T-helper 2 cell (primary cell): ENCODE measurements around the gene BNIPL.

ENCODE experiments used
- DNase-seq, 5 experiments: peaks; one replicate each; pipeline versions ENCODE4 v3.0.0 to v3.0.0-alpha.2; 2012 to 2022
- total RNA-seq, 2 donors: gene quantifications; one replicate each; lab custom pipeline; 2026; lab: John Stamatoyannopoulos, UW

The BNIPL gene, protein sequence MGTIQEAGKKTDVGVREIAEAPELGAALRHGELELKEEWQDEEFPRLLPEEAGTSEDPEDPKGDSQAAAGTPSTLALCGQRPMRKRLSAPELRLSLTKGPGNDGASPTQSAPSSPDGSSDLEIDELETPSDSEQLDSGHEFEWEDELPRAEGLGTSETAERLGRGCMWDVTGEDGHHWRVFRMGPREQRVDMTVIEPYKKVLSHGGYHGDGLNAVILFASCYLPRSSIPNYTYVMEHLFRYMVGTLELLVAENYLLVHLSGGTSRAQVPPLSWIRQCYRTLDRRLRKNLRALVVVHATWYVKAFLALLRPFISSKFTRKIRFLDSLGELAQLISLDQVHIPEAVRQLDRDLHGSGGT
- total RNA-seq: 0 to 1.0 reads per million in 2 donors

DNA sequence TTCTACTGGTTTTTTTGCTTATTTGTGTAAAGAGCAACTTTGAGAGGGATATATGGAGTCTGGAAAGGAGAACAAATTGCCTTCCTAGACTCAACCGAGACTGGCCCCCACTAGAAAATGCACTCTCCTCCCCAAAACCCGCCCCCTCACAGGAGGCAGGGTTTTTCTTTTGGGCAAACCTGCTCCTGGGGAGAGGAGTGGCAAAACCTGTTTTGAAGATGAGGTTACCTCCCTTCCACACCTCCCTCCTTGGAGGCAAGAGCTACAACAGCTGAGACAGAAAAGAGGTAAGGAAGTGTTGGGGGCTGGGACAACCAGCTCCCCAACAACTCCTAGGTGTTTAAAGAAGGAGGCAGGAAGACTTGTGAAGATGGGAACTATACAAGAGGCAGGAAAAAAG lies at the start of gene BNIPL:
Gene BNIPL, plus strand, starts transcription at position 231 of the 400 bp plus-strand sequence. Its CDS starts 140 bp downstream, at position 371.
- DNase-seq: no peak

GRCh38 chr1:150987924-150988323 lies 48.5 kb upstream of the BNIPL start:
- no peak for DNase-seq

DNA sequence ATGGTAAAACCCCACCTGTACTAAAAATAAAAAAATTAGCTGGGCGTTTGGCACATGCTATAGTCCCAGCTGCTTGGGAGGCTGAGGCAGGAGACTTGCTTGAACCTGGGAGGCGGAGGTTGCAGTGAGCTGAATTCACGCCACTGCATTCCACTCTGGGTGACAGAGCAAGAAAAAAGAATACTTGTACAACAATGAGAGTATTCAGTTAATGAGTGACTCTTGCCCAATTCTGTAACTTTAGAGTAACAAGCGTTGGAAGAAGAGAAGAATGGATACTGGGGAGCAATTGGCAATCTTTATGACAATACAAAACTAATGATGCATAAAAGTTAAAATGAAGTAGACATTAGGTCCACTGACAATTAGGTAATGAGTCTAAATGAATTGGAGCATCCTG lies 43.8 kb upstream of the BNIPL start:
- DNase-seq: no peak

DNA sequence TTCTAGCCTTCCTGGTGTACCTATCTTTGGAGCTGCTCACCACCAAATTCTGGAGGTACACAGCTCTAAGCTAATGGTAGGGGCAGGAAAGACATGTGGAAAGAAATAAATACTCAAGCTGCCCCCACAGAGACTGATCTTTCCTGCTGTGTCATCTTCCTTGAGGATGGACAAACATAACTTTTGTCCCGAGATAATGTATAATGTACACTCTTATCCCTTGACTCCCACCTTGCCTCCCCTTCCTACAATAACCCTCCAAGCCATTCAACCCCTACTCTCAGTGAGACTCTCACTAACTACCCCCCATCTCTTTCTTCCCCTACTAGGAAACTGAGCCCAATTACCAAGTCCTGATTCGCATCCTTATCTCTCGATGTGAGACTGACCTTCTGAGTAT lies 42.1 kb upstream of the BNIPL start:
- no peak for DNase-seq

DNA sequence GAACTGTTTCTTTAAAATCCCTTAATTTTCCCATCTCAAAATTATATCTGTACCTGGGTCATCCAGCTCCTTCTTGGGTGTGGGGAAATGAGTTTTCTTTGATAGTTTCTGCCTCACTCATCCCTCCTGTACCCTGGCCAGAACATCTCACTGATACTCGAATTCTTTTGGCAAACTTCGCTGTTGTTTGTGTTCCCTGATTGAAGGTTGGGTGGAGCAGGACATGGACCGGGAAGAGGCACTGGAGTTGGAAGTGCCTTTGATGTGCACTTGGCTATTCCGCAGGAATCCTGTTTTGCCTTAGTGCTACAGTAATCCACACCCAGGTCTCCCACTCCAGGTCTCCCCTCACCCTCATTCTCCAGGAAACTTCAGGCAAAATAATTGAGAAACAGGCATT lies 40.9 kb upstream of the BNIPL start:
- no peak for DNase-seq

DNA sequence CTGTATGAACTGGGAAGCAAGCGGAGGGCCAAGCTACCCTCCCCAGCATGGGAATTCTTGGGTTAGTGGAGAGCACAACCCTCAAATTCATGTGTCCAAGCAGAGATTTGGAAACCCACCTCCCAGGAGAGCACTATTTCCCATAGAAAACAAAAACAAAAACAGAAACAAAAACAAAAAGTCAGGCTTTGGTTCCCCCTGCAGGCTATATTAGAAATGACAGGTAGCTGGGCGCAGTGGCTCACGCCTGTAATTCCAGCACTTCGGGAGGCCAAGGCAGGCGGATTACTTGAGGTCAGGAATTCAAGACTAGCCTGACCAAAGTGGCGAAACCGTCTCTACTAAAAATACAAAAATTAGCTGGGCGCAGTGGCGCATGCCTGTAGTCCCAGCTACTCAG lies 40.5 kb upstream of the BNIPL start:
- DNase-seq: peak in 3 of 5 experiments; percentile 13 to 26 (median 21)

GRCh38 chr1:150997126-150997872 lies 39.1 kb upstream of the BNIPL start:
- no peak for DNase-seq

DNA sequence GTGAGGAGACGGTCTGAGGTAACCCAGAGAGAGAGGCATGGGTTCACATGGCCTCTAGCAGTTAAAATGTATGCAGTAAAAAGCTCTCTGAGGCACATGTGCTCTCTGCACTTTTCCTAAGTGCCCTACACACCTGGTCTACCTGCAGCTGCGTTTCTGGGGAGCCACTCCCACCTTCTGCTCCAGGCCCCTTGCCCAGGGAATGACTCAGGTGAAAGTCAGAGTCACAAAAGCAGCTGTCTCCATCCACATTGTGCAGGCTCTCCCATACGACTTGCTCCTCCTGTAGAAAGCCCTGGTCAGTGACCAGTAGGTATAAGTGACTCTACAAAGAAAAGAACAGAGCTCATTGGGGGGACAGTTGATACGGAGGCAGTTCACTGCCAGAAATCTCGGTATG lies 38.4 kb upstream of the BNIPL start:
- no peak for DNase-seq

GRCh38 chr1:150999051-150999674 lies 37.2 kb upstream of the BNIPL start:
- no peak for DNase-seq

GRCh38 chr1:150999926-151000325 lies 36.5 kb upstream of the BNIPL start:
- DNase-seq: no peak

- no peak for DNase-seq
Measured at GRCh38 chr1:151000408-151000807, 36.0 kb upstream of the BNIPL start.

GRCh38 chr1:151001602-151002001 lies 34.8 kb upstream of the BNIPL start:
- DNase-seq: no peak

- DNase-seq: no peak
Measured at GRCh38 chr1:151002051-151002450, 34.3 kb upstream of the BNIPL start.

DNA sequence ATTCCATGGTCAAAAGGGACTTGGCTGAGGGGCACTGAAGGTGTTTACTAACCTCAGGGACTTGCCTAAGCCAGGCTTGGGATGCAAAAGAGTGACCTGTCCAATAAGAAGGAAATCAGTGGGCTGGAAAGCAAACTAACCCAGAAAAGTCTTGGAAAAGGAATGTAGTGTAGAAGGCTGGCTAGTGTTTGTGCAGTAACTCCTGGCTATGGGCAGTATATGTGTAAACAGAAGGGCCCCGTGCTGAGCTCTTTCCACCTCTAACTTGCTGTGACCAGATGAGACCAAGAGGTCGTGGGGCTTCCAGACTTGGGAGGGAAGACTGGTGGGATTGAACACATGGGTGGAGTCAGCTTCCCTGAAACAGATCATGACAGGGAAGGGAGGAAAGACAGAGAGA lies 33.8 kb upstream of the BNIPL start:
- DNase-seq: no peak

GRCh38 chr1:151003180-151003579 lies 33.2 kb upstream of the BNIPL start:
- DNase-seq: no peak

DNA sequence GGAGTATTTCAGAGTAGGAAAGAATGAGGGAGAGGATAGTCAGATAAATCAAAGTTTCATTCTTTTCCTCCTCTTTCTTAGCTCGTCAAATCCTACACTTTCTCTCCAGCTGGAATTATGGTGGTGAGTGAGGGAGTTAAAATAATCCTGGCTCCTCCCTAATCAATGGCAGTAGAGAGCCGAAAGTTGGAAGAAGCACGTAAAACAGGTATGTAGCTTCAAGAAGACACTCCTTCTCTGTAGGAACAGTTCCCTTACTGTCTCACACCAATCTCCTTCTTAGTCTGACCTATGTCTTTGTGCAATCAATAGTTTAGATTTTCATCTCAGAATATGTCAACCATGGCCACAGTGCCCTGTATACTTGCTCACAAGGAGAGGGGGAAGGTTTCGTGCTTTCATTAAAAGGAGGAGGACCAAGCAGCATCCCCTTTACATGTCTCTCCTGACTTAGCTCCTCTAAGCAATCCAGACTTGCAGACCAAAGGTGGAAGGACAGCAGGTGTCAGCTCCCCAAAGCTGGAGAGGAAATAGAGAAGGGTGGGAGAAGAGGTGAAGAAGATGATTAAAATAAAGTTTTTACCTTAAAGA lies 30.6 kb upstream of the BNIPL start:
- peak in 1 of 5 experiments; percentile 19 for DNase-seq

DNA sequence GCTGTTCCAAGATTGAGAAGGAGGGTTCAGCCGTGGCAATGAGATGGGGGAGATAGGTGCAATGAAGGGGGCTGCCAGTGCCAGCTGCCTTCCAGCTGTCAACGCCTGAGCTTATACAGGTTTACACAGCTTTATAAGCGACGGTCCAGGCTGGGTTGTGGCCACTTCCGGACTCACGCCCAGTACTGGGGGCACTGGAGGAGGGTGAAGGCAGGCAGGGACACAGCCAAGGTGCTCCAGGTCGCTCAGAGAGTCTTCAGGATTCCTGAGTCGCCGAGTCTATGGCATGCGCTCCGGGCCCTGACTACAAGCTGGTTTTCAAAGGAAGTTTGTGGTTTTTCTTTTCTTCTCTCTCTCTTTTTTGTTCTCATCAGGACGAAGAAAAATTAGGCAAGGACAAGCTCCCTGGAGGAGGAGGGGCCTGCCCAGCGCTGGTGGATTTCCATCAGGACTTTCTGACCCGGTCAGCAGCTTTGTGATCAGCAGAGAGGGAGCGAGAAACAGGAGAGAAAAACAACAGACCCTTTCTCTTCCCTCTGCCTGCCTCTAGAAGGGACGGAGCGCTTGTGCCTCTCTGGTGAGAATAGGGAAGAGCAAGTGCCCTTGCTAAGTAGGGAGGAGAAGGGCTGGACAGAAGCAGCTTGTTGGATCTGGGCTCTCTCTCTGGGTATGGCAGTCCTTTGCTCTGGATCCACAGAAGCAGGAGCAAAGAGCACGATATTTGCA lies 29.9 kb upstream of the BNIPL start, which contains the start of gene MINDY1:
Gene MINDY1, minus strand, starts transcription at position 576 of the 726 bp plus-strand sequence. CDS start 4,285 bp downstream, outside the sequence.
- DNase-seq: peak in 3 of 5 experiments; percentile 9 to 61 (median 13)

DNA sequence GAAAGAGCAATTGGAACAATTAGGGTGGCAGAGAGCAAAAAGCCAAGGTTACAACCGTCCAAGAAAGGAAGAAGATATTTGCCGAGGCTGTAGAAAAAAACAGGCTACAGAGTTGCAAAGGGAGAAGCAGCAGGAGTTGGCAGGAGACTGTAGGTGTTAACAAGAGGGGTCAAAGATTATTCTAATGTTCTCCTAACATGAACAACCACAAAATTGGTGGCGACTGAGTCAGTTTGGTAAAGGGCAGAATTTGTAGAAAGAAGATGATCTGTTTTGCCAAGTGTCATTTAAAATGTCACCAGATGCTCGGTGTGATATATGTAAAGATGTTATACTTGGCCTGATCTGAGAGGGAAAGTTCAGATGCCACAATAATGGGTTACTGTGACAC lies 28.5 kb upstream of the BNIPL start:
- no peak for DNase-seq

DNA sequence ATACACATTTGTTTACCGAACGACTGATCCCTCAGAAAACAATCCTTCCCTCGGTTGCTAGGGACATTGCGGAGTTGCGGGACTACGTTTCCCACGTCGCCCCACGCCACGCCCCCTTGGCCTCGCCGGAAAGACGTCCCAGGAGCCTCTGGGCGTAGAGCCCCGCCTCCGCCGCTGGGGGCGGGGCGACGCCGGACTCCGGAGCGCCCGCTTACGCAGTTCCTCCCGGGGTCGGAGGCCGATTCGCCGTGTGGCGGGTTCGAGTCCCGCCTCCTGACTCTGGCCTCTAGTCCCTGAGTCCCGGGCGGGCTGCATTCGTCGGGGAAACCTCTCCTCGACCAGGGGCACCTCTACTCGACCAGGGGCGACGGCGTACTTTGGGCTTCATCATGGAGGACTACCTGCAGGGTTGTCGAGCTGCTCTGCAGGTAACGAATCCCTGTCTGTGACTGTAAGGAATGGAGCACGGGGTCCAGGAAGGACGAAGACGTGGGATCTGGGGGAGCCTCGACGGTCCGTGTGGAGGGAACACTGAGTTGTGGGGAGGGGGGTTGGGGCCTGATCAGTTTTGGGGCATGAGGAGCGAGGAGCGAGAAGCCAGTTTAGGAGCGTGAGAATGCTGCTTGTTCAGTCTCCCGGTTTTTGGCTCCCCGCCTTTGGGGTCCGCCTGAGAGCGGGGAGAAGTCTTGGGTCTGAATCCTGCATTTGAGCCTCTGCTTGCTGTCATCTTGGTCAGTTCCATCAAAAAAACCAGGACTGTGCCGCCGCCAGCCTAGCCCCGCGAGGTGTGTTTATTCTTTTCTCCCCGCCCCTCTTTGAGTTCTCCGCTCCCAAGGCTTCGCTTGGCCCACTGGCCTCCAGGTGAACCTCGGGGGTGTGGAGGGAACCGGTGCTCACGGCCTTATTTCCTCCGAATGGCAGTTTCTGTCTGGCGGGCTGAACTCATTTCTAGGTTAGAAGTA lies 27.9 kb upstream of the BNIPL start, which contains the start of gene PRUNE1:
Gene PRUNE1, plus strand, starts transcription at position 206 of the 962 bp plus-strand sequence. Its CDS starts 184 bp downstream, at position 390.
- DNase-seq: peak; percentile 95 to 98 (median 96)

- DNase-seq: no peak
Measured at GRCh38 chr1:151009206-151009587, 27.2 kb upstream of the BNIPL start.
